NT2/D1 (cell line): ENCODE data around the gene TNS1.

Source experiments
- DNase-seq: peaks from one replicate; pipeline ENCODE4 v3.0.0-alpha.2; 2011; ENCODE audit warnings: low read depth, low spot score
- H3K27me3 ChIP-seq: 2 replicates; pipeline ENCODE4 v1.6.0; 2011; ENCODE audit warnings: mild to moderate bottlenecking; ENCODE audit not compliant: insufficient read length, insufficient read depth
- H3K36me3 ChIP-seq: 2 replicates; pipeline ENCODE4 v1.6.1; 2011; ENCODE audit warnings: mild to moderate bottlenecking, low read length, mixed read lengths; ENCODE audit not compliant: insufficient read depth, insufficient read length
- H3K4me1 ChIP-seq: 2 replicates; pipeline ENCODE4 v1.5.1; 2011; ENCODE audit not compliant: insufficient read depth, insufficient read length
- H3K4me3 ChIP-seq: 2 replicates; pipeline ENCODE4 v1.5.1; 2011; ENCODE audit warnings: low read depth; ENCODE audit not compliant: insufficient read length
- H3K9ac ChIP-seq: 2 replicates; pipeline ENCODE4 v1.6.0; 2011; ENCODE audit warnings: low read depth; ENCODE audit not compliant: insufficient read length
- H3K9me3 ChIP-seq: 2 replicates; pipeline ENCODE4 v1.5.1; 2011; ENCODE audit warnings: mild to moderate bottlenecking, low read length; ENCODE audit not compliant: insufficient read depth
- SUZ12 ChIP-seq: IDR thresholded peaks from 2 replicates; pipeline ENCODE4 v1.6.1; 2011; ENCODE audit not compliant: insufficient read length, insufficient read depth; ENCODE audit errors: extremely low read depth
- YY1 ChIP-seq: IDR thresholded peaks from 2 replicates; pipeline ENCODE4 v1.6.1; 2011; ENCODE audit not compliant: insufficient read length, insufficient read depth
- ZNF274 ChIP-seq: IDR thresholded peaks from 2 replicates; pipeline ENCODE4 v1.6.1; 2011; ENCODE audit warnings: mild to moderate bottlenecking, low read depth, low read length

Gene TNS1

GRCh38 chr2:217926801-217927200 is 76.0 kb downstream of the TNS1 start:
- no peaks in the 10 kb centered on the region for H3K27me3 ChIP-seq
- TF ChIP-seq SUZ12, result no peak
- TF ChIP-seq YY1, result no peak
- TF ChIP-seq ZNF274, result no peak
- no peak overlapping the region for H3K9ac ChIP-seq
- H3K36me3 ChIP-seq, result peaks cover 2% of the 10 kb centered on the region
- H3K4me1 ChIP-seq, result peaks cover 28% of the 10 kb centered on the region
- no peaks in the 10 kb centered on the region for H3K9me3 ChIP-seq
- no peak for DNase-seq
- no peak overlapping the region for H3K4me3 ChIP-seq

GRCh38 chr2:217924346-217924901 is 78.4 kb downstream of the TNS1 start:
- no peak for DNase-seq
- Histone ChIP-seq H3K4me3 (no peak overlapping the region), H3K4me1 (peaks cover 38% of the 10 kb centered on the region), H3K36me3 (peaks cover 2% of the 10 kb centered on the region), H3K9ac (no peak overlapping the region), H3K27me3 (no peaks in the 10 kb centered on the region), H3K9me3 (no peaks in the 10 kb centered on the region)
- TF ChIP-seq ZNF274 (no peak), YY1 (no peak), SUZ12 (no peak)

DNA sequence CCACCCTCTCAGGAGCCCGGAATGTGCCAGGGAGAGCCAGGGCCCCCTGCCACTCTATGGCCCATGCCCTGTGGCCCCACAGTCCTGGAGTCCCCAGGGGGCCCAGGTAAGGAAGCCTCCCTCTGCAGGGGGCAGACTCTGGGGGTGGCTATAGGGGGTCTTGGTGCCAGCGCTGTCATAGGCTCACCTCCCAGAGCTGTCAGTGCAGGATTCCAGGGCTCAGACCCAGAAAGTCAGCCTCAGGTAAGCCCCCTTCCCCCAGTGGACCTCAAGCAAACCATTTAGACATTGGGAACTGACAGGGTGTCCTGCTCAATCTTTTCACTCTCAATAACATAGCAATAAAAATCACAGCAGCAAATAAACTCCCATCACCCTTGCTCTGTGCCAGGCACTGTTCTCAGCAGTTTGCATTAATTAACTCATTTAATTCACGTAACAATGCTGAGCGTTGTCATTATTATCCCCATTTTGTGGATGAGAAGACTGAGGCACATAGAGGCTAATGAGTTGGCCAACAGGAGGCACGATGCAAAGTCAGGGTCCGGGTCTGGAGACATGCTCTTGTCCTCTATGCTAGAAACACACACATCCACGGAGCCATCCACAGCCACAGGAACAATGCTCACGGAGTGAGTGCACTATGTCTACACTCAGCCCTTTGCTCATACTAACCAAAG is 79.6 kb downstream of the TNS1 start:
- H3K9ac ChIP-seq, result no peak overlapping the region
- H3K9me3 ChIP-seq, result no peaks in the 10 kb centered on the region
- TF ChIP-seq YY1 (no peak), SUZ12 (no peak), ZNF274 (no peak)
- H3K4me1 ChIP-seq, result peaks cover 41% of the 10 kb centered on the region
- no peak for DNase-seq
- peaks cover 2% of the 10 kb centered on the region for H3K36me3 ChIP-seq
- no peak overlapping the region for H3K4me3 ChIP-seq
- H3K27me3 ChIP-seq, result no peaks in the 10 kb centered on the region

- no peak for DNase-seq
- Histone ChIP-seq H3K9me3 (no peaks in the 10 kb centered on the region), H3K9ac (peak overlapping the region; percentile 33), H3K4me1 (peaks cover 41% of the 10 kb centered on the region), H3K27me3 (no peaks in the 10 kb centered on the region), H3K36me3 (peaks cover 2% of the 10 kb centered on the region), H3K4me3 (no peak overlapping the region)
- TF ChIP-seq SUZ12, result no peak
Observed at GRCh38 chr2:217922101-217923006, 80.4 kb downstream of the TNS1 start.

DNA sequence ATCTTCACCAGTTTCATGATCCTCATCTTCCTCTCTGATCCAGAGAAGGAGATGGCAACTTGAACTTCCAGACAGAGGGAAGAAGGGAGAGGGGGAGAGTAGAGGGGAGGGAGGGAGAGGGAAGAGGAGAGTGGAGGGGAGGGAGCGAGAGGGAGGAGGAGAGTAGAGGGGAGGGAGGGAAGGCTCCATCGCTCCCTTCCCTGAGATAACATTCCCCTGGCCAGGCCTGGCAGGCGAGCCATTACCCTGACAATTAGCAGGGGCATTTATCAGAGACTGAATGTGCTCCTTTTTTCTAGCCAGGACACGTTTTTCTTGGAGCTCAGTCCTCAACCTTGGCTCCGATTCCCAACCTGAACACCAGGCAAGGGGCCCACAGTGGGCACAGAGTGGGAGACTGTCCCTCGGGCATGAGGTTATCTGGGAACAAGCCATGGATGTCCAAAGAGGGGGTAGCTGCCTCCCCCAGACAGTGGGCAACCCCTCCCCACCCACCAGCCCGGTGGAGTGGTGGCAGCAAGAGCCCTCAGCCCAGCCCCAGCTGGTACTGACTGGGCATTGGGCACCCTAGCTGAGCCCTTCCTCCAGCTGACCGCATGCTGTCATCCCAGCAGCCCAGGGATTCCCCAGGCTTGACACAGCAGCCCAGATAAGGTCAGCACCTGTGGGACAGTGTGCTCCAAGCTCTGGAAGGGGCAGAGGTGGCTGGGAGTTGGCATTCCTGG is 81.8 kb downstream of the TNS1 start:
- Histone ChIP-seq H3K4me1 (peaks cover 41% of the 10 kb centered on the region), H3K9me3 (no peaks in the 10 kb centered on the region), H3K9ac (peak overlapping the region; percentile 63), H3K27me3 (no peaks in the 10 kb centered on the region), H3K36me3 (peaks cover 7% of the 10 kb centered on the region), H3K4me3 (no peak overlapping the region)
- peak; percentile 66 for DNase-seq
- TF ChIP-seq SUZ12 (no peak), ZNF274 (no peak), YY1 (no peak)

GRCh38 chr2:217919781-217920351 is 82.9 kb downstream of the TNS1 start:
- Histone ChIP-seq H3K4me3 (no peak overlapping the region), H3K9me3 (no peaks in the 10 kb centered on the region), H3K4me1 (peaks cover 41% of the 10 kb centered on the region), H3K9ac (no peak overlapping the region), H3K36me3 (peaks cover 19% of the 10 kb centered on the region), H3K27me3 (no peaks in the 10 kb centered on the region)
- no peak for DNase-seq
- no peak for TF ChIP-seq ZNF274
- no peak for TF ChIP-seq YY1
- no peak for TF ChIP-seq SUZ12
